Measurements from ENCODE around the gene PLEKHG4B. TPM values are rescaled to one million over a fixed set of nuclear protein-coding genes. Genes with fewer than 3 reads are reported as not detected.

Gene PLEKHG4B
- total RNA-seq, 1 experiment from 2014 or later: 0.02 TPM

DNA sequence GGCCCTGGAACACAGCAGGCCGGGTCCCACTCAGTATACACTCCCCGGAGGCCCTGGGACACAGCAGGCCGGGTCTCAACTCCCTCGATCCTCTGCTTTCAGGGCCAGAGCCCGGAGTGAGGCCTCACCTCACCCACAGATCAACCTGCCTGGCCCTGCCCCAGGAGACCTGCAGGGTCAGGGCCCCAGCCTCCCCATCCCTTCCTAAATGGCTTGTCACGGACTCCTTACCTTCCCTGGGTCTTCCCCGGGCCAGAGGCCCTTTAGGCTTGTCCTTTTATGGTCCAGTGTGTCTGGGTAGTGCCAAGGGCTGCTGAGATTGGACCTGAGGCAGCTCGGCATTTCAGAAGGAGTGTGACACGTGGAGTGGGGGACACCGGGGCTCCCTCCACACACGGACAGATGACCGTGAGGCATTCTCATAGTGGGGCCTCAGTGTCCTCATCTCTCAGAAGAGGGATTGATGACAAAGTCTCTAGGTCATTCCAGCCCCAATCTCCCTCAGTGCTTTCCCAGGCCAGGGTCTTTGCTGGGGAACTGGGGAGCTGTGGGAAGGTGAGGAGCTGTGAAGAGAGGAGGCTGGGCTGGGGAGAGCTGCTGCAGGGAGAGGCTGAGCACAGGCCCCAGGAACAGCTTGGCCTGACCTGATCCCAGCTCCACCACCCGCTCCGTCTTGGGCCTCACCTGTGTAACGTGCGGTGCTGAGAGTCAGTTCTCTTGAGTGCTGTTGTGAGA is 18.0 kb upstream of the PLEKHG4B start:
- Histone ChIP-seq H3K4me3 (replicated peaks in 1 of 2; ENCODE audit: low read depth in 1 of 2, low read length in 2 of 2) (no peak overlapping the region), H4K20me1 (ENCODE audit: insufficient read depth) (no peaks in the 10 kb centered on the region), H3K9me2 (ENCODE audit: insufficient read depth) (no peaks in the 10 kb centered on the region), H3K36me3 (ENCODE audit: control insufficient read depth in 1 of 2, insufficient read depth in 2 of 2, low read length in 2 of 2) (no peaks in the 10 kb centered on the region), H3K27me3 (ENCODE audit: insufficient read depth, low read length) (no peaks in the 10 kb centered on the region), H3K4me2 (ENCODE audit: low read length) (no peak overlapping the region), H2AFZ (ENCODE audit: low read depth, low read length, poor library complexity, severe bottlenecking) (no peak overlapping the region), H3K79me2 (ENCODE audit: insufficient read depth, low read length) (no peaks in the 10 kb centered on the region), H3K27ac (ENCODE audit: low read depth, low read length) (no peak overlapping the region), H3K9ac (ENCODE audit: low read length) (no peak overlapping the region), H3K4me1 (ENCODE audit: control insufficient read depth in 1 of 2, insufficient read depth in 2 of 2, low read length in 2 of 2) (peaks cover 0 to 7% of the 10 kb centered on the region in 2 experiments; a peak in 1 of 4 replicates), H3K9me3 (ENCODE audit: control insufficient read depth in 1 of 2, insufficient read depth in 1 of 2, low read depth in 1 of 2, low read length in 2 of 2) (no peaks in the 10 kb centered on the region)
- DNase-seq (ENCODE audit: low read depth, low spot score) (no peak), ATAC-seq (no peak)
- ChIA-PET POLR2A (no interaction called here), RAD21 (ENCODE audit: low non-redundant PET in 1 of 2, low total read pairs in 2 of 2, uncharacterized antibody in 2 of 2, unreplicated experiment in 2 of 2) (no interaction called here), CTCF (no interaction called here)
- TF ChIP-seq JUND (IDR thresholded peaks at IDR 0.05) (no peak), ZFX (IDR thresholded peaks at IDR 0.05) (no peak), RAD21 (IDR thresholded peaks at IDR 0.05; ENCODE audit: low read depth) (no peak), SRF (IDR thresholded peaks at IDR 0.05; ENCODE audit: low read depth) (no peak), POLR2AphosphoS5 (IDR thresholded peaks at IDR 0.05; ENCODE audit: low read depth, low read length) (no peak)
- TF ChIP-seq, protein P1, sequence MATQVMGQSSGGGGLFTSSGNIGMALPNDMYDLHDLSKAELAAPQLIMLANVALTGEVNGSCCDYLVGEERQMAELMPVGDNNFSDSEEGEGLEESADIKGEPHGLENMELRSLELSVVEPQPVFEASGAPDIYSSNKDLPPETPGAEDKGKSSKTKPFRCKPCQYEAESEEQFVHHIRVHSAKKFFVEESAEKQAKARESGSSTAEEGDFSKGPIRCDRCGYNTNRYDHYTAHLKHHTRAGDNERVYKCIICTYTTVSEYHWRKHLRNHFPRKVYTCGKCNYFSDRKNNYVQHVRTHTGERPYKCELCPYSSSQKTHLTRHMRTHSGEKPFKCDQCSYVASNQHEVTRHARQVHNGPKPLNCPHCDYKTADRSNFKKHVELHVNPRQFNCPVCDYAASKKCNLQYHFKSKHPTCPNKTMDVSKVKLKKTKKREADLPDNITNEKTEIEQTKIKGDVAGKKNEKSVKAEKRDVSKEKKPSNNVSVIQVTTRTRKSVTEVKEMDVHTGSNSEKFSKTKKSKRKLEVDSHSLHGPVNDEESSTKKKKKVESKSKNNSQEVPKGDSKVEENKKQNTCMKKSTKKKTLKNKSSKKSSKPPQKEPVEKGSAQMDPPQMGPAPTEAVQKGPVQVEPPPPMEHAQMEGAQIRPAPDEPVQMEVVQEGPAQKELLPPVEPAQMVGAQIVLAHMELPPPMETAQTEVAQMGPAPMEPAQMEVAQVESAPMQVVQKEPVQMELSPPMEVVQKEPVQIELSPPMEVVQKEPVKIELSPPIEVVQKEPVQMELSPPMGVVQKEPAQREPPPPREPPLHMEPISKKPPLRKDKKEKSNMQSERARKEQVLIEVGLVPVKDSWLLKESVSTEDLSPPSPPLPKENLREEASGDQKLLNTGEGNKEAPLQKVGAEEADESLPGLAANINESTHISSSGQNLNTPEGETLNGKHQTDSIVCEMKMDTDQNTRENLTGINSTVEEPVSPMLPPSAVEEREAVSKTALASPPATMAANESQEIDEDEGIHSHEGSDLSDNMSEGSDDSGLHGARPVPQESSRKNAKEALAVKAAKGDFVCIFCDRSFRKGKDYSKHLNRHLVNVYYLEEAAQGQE (IDR thresholded peaks at IDR 0.05; ENCODE audit: low read depth): no peak
- TF ChIP-seq, protein P2, sequence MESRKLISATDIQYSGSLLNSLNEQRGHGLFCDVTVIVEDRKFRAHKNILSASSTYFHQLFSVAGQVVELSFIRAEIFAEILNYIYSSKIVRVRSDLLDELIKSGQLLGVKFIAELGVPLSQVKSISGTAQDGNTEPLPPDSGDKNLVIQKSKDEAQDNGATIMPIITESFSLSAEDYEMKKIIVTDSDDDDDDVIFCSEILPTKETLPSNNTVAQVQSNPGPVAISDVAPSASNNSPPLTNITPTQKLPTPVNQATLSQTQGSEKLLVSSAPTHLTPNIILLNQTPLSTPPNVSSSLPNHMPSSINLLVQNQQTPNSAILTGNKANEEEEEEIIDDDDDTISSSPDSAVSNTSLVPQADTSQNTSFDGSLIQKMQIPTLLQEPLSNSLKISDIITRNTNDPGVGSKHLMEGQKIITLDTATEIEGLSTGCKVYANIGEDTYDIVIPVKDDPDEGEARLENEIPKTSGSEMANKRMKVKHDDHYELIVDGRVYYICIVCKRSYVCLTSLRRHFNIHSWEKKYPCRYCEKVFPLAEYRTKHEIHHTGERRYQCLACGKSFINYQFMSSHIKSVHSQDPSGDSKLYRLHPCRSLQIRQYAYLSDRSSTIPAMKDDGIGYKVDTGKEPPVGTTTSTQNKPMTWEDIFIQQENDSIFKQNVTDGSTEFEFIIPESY (IDR thresholded peaks at IDR 0.05; ENCODE audit: extremely low read depth, insufficient replicate concordance, low read length): no peak
- intact Hi-C loops (cut with micrococcal nuclease): no loop called here
- no TSS peak for BruUV-seq (replicated peaks)

Data from HCT116 (cell line).